Measurements from ENCODE around the gene PSMC6.

Gene PSMC6

DNA sequence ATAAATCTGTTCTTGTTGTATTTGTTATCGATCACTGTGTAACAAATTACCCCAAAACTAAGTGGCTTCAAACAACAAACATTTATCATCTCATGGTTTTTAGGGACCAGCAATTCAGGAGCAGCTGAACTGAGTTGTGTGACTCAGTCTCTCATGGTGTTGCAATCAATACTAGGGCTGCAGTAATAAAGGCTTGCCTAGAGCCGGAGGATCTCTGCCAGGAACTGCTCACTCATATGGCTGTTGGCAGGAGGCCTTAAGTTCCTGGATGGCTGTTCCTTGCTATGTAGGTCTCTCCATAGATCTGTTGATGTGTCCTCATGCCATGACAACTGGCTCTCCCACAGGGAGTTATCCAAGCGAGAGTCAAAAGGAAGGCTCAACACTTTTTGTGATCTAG, 3.8 kb upstream of the PSMC6 start (continued):
- TF ChIP-seq IKZF3 (tag by site-specific recombination; IDR thresholded peaks at IDR 0.05) (no peak), ZNF548 (tag by site-specific recombination; IDR thresholded peaks at IDR 0.05) (no peak), ZNF596 (tag by site-specific recombination; IDR thresholded peaks at IDR 0.05) (no peak), BCL11B (tag by site-specific recombination; IDR thresholded peaks at IDR 0.05; ENCODE audit: low read depth) (no peak), ZNF23 (tag by site-specific recombination; IDR thresholded peaks at IDR 0.05; ENCODE audit: borderline replicate concordance) (no peak), ZNF549 (tag by site-specific recombination; IDR thresholded peaks at IDR 0.05) (no peak), MEIS1 (CRISPR knock-in tag; IDR thresholded peaks at IDR 0.05; ENCODE audit: borderline replicate concordance) (no peak), SETDB1 (IDR thresholded peaks at IDR 0.05; ENCODE audit: insufficient read length, low read length) (no peak), ZNF404 (tag by site-specific recombination; IDR thresholded peaks at IDR 0.05) (no peak), FEZF1 (tag by site-specific recombination; IDR thresholded peaks at IDR 0.05) (no peak)

DNA sequence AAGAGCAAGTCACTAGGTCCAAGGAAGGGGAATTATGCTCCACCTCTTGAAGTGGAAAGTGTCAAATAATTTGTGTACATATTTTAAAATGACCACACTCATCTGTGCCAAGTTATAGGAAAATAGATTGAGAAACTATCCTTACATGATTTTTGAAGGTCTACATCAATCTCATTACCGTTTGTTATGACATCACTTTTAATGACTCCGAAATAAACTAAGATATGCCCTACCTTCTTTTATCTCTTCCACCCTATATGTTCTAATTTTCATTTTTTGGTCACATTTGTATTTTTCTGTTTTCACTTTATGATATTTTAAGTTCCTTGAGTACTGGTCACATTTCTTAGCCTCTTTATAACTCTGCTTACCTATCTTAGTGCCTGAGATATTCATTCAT, 3.3 kb upstream of the PSMC6 start:
- H3K4me1 ChIP-seq (ENCODE audit: control insufficient read depth, insufficient read depth, low read length): peaks cover 4% of the 10 kb centered on the region; the same call in 1 of the 2 replicates
- ChIA-PET CTCF (interaction anchor here (1.0 kb wide), 1 partner anchor 572 kb away, joined by 6 read pairs; no protein-coding TSS in a partner anchor), POLR2A (no interaction called here)
- no peak overlapping the region for H3K27ac ChIP-seq (ENCODE audit: extremely low read depth, low read depth, low read length)
- H3K9me3 ChIP-seq (ENCODE audit: control insufficient read depth, insufficient read depth, low read depth, low read length): no peaks in the 10 kb centered on the region
- TF ChIP-seq, protein P1, sequence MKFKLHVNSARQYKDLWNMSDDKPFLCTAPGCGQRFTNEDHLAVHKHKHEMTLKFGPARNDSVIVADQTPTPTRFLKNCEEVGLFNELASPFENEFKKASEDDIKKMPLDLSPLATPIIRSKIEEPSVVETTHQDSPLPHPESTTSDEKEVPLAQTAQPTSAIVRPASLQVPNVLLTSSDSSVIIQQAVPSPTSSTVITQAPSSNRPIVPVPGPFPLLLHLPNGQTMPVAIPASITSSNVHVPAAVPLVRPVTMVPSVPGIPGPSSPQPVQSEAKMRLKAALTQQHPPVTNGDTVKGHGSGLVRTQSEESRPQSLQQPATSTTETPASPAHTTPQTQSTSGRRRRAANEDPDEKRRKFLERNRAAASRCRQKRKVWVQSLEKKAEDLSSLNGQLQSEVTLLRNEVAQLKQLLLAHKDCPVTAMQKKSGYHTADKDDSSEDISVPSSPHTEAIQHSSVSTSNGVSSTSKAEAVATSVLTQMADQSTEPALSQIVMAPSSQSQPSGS (tag by site-specific recombination; IDR thresholded peaks at IDR 0.05; ENCODE audit: low read depth): 0 out of 2 replicates have a peak, but pooled peaks have one; percentile 55
- no peak for TF ChIP-seq KLF16 (tag by site-specific recombination; IDR thresholded peaks at IDR 0.05)
- H3K36me3 ChIP-seq (ENCODE audit: control insufficient read depth in 2 of 2, insufficient read depth in 1 of 2, low read length in 2 of 2): peaks cover 2 to 6% of the 10 kb centered on the region in 2 experiments; a peak in 1 of 3 replicates
- H3K4me3 ChIP-seq (ENCODE audit: low read depth, low read length): no peak overlapping the region

DNA sequence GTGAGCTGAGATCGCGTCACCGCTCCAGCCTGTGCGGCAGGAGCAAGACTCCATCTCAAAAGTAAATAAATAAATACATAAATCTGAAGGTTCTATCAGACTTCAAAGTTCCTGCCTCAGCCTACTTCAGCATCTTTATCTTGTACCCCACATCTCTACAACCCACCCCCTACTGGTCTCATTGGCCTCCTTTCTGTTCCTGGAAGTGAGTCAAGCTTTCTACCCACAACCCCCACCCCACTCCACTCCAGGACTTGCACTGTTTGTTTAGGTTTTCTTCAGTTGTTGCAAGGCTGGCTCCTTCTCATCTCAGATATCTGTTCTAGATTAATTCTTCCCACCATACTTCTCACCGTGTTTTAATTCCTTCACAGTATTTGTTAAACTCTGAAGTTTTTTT, 714 bp upstream of the PSMC6 start:
- peak overlapping the region; percentile 75 for H3K27ac ChIP-seq (ENCODE audit: extremely low read depth, low read depth, low read length)
- ChIA-PET CTCF (interaction anchor here (0.5 to 0.6 kb wide), 2 partner anchors 12 to 726 kb away, joined by 3 read pairs; no protein-coding TSS in a partner anchor), POLR2A (interaction anchor here (1.8 kb wide), 1 partner anchor 154 kb away, joined by 11 read pairs; the partner anchor contains the start of genes GPR137C and TXNDC16)
- H3K9me3 ChIP-seq (ENCODE audit: control insufficient read depth, insufficient read depth, low read depth, low read length): no peaks in the 10 kb centered on the region
- H3K4me1 ChIP-seq (ENCODE audit: control insufficient read depth, insufficient read depth, low read length): peaks cover 5% of the 10 kb centered on the region; the same call in 1 of the 2 replicates
- no peak for TF ChIP-seq ZNF16 (tag by site-specific recombination; IDR thresholded peaks at IDR 0.05; ENCODE audit: low read depth)
- TF ChIP-seq BCL11B (tag by site-specific recombination; IDR thresholded peaks at IDR 0.05; ENCODE audit: low read depth): no peak
- TF ChIP-seq EGR2 (tag by site-specific recombination; IDR thresholded peaks at IDR 0.05; ENCODE audit: low read depth): 0 out of 2 replicates have a peak, but pooled peaks have one; percentile 40
- TF ChIP-seq ZFP69B (tag by site-specific recombination; IDR thresholded peaks at IDR 0.05): no peak
- TF ChIP-seq ZFHX2 (tag by site-specific recombination; conservative IDR thresholded peaks at IDR 0.05): 0 out of 2 replicates have a peak, but pooled peaks have one; percentile 19
- TF ChIP-seq, protein P2, sequence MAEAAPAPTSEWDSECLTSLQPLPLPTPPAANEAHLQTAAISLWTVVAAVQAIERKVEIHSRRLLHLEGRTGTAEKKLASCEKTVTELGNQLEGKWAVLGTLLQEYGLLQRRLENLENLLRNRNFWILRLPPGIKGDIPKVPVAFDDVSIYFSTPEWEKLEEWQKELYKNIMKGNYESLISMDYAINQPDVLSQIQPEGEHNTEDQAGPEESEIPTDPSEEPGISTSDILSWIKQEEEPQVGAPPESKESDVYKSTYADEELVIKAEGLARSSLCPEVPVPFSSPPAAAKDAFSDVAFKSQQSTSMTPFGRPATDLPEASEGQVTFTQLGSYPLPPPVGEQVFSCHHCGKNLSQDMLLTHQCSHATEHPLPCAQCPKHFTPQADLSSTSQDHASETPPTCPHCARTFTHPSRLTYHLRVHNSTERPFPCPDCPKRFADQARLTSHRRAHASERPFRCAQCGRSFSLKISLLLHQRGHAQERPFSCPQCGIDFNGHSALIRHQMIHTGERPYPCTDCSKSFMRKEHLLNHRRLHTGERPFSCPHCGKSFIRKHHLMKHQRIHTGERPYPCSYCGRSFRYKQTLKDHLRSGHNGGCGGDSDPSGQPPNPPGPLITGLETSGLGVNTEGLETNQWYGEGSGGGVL (tag by site-specific recombination; IDR thresholded peaks at IDR 0.05): peak; percentile 25; the same call in 1 of the 2 replicates
- no peak overlapping the region for H3K4me3 ChIP-seq (ENCODE audit: low read depth, low read length)
- H3K36me3 ChIP-seq (ENCODE audit: control insufficient read depth in 2 of 2, insufficient read depth in 1 of 2, low read length in 2 of 2): peaks cover 25 to 32% of the 10 kb centered on the region in 2 experiments

DNA sequence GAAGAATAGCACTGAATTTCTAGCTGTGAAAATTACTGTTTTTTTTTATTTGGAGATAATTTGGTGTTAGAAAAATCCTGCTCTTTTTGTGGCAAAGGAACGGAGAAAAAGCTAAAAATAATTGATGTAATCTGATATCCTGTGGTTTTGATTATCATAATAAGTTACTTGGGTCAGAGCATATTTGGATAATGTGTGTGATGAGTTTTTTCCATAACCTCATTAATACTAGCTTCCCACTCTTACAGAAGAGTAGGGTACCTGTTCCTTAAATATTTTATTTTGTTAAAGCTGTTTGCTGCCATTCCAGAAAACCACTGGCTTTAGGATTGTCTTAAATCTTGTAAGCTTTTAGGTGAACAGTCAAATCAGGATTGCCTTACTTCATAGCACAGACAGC, 4.7 kb downstream of the PSMC6 start:
- Histone ChIP-seq H3K9me3 (ENCODE audit: control insufficient read depth, insufficient read depth, low read depth, low read length) (no peaks in the 10 kb centered on the region), H3K27ac (ENCODE audit: extremely low read depth, low read depth, low read length) (no peak overlapping the region), H3K36me3 (ENCODE audit: control insufficient read depth in 2 of 2, insufficient read depth in 1 of 2, low read length in 2 of 2) (peaks cover 75 to 84% of the 10 kb centered on the region in 2 experiments), H3K4me3 (ENCODE audit: low read depth, low read length) (no peak overlapping the region), H3K4me1 (ENCODE audit: control insufficient read depth, insufficient read depth, low read length) (peaks cover 4% of the 10 kb centered on the region; the same call in 1 of the 2 replicates)
- ChIA-PET POLR2A (no interaction called here), CTCF (interaction anchor here (0.6 to 0.7 kb wide), 4 partner anchors 149 to 441 kb away, joined by 3 read pairs; no protein-coding TSS in a partner anchor)
- TF ChIP-seq, protein P3, sequence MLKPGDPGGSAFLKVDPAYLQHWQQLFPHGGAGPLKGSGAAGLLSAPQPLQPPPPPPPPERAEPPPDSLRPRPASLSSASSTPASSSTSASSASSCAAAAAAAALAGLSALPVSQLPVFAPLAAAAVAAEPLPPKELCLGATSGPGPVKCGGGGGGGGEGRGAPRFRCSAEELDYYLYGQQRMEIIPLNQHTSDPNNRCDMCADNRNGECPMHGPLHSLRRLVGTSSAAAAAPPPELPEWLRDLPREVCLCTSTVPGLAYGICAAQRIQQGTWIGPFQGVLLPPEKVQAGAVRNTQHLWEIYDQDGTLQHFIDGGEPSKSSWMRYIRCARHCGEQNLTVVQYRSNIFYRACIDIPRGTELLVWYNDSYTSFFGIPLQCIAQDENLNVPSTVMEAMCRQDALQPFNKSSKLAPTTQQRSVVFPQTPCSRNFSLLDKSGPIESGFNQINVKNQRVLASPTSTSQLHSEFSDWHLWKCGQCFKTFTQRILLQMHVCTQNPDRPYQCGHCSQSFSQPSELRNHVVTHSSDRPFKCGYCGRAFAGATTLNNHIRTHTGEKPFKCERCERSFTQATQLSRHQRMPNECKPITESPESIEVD (tag by site-specific recombination; IDR thresholded peaks at IDR 0.05): peak; percentile 55; the same call in 1 of the 2 replicates
- TF ChIP-seq ZNF623 (tag by site-specific recombination; IDR thresholded peaks at IDR 0.05): no peak
- TF ChIP-seq SP7 (tag by site-specific recombination; IDR thresholded peaks at IDR 0.05): 0 out of 2 replicates have a peak, but pooled peaks have one; percentile 16

Measured in HEK293 (cell line).